ENCODE measurements around the gene ARID1B.

GRCh38 chr6:156914181-156914580 lies 137.0 kb downstream of the ARID1B start:
- no peak for TF ChIP-seq CTCF (IDR thresholded peaks at IDR 0.05)
- TF ChIP-seq, protein P1, sequence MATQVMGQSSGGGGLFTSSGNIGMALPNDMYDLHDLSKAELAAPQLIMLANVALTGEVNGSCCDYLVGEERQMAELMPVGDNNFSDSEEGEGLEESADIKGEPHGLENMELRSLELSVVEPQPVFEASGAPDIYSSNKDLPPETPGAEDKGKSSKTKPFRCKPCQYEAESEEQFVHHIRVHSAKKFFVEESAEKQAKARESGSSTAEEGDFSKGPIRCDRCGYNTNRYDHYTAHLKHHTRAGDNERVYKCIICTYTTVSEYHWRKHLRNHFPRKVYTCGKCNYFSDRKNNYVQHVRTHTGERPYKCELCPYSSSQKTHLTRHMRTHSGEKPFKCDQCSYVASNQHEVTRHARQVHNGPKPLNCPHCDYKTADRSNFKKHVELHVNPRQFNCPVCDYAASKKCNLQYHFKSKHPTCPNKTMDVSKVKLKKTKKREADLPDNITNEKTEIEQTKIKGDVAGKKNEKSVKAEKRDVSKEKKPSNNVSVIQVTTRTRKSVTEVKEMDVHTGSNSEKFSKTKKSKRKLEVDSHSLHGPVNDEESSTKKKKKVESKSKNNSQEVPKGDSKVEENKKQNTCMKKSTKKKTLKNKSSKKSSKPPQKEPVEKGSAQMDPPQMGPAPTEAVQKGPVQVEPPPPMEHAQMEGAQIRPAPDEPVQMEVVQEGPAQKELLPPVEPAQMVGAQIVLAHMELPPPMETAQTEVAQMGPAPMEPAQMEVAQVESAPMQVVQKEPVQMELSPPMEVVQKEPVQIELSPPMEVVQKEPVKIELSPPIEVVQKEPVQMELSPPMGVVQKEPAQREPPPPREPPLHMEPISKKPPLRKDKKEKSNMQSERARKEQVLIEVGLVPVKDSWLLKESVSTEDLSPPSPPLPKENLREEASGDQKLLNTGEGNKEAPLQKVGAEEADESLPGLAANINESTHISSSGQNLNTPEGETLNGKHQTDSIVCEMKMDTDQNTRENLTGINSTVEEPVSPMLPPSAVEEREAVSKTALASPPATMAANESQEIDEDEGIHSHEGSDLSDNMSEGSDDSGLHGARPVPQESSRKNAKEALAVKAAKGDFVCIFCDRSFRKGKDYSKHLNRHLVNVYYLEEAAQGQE (IDR thresholded peaks at IDR 0.05; ENCODE audit: insufficient read depth in 1 of 2, low read depth in 2 of 2, low read length in 1 of 2) = no peak
- TF ChIP-seq POLR2AphosphoS5 (IDR thresholded peaks at IDR 0.05; ENCODE audit: low read depth, low read length) = no peak
- no peak for TF ChIP-seq TCF7L2 (IDR thresholded peaks at IDR 0.05; ENCODE audit: low read depth, low read length)
